Jurkat, Clone E6-1 (cell line): ENCODE data around the gene CIC.
A peak's percentile ranks its signal among the peaks of the same experiment; 100 is the strongest.

Experiments
- DNase-seq: peaks from one replicate; pipeline ENCODE4 v3.0.0-alpha.2; 2011; ENCODE audit warnings: low read depth, low spot score
- H3K4me3 ChIP-seq: 2 replicates; pipeline ENCODE4 v1.5.1; 2011; ENCODE audit warnings: mild to moderate bottlenecking, low read length, control low read depth, moderate library complexity

CIC gene

DNA sequence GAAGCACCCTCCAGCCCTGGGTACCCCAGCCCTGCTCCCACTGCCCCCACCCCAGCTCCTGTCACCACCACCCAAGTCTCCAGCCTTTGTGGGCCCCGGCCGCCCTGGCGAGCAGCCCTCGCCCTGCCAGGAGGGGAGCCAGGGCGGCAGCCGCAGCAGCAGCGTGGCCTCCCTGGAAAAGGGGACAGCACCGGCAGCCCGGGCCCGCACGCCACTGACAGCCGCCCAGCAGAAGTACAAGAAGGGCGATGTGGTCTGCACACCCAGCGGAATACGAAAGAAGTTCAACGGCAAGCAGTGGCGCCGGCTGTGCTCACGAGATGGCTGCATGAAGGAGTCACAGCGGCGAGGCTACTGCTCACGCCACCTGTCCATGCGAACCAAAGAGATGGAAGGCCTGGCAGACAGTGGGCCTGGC lies 3.9 kb downstream of the CIC start:
- no peak for DNase-seq
- no peak overlapping the region for H3K4me3 ChIP-seq

- H3K4me3 ChIP-seq: no peak overlapping the region
Observed at GRCh38 chr19:42273407-42274064, 4.5 kb downstream of the CIC start.

GRCh38 chr19:42274065-42274682 lies 5.1 kb downstream of the CIC start:
- no peak overlapping the region for H3K4me3 ChIP-seq
- no peak for DNase-seq

More at GRCh38 chr19:42273407-42274064, 4.5 kb downstream of the CIC start:
- no peak for DNase-seq

DNA sequence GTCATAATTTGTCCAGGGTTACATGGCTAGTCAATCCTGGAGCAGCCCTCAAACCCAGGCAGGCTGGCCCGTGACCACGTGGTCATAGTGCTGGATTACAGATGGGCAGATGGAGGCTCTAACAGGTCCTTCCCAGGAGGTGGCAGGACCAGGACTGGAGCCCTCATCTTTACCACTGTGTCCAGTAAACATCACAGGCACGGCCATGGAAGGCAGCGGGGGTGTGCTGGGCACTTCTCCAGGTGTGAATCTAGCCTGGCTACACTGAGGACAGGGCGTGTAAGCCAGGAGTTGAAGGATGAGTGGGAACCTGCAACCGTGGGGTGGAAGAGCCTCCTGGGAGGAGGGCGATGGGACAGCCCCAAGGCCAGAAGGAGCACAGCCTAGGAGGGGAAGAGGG lies 6.1 kb downstream of the CIC start:
- DNase-seq: no peak
- no peak overlapping the region for H3K4me3 ChIP-seq

DNA sequence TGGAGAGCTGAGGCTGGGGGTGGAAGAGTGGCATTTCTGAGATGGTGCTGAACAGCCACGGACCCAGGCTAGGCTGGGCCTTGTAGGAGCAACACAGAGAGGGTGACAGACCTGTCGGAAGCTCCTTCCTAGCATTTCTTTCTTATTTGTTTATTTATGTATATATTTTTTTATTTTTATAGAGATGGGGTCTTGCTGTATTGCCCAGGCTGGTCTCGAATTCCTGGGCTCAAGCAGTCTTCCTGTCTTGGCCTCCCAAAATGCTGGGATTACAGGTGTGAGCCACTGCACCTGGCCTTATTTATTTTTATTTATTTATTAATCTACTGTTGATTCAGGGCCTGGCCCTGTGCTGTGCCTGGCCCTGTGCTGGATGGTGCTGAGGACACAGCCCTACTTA lies 6.5 kb downstream of the CIC start:
- no peak overlapping the region for H3K4me3 ChIP-seq
- no peak for DNase-seq

DNA sequence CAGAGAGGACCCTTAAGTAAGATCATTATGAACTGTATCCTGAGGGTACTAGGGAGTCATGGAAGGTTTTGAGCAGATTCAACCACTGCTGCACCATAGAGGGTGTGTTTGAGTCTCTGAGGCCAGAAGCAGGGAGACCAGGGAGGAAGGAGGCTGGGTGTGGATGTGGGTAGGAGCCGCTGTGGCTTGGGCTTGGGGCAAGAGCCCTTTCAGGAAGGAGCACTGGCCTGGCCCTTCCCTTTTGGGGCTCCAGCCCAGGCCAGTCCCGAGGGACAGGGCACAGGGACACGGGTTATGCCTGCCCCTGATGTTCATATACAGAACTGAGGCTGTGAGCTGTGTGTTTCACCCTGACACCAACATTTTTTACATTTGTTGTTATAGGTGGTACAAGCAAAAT lies 7.2 kb downstream of the CIC start:
- no peak for DNase-seq
- no peak overlapping the region for H3K4me3 ChIP-seq

- no peak for DNase-seq
Observed at GRCh38 chr19:42276821-42277220, 7.8 kb downstream of the CIC start.

GRCh38 chr19:42277821-42278451 lies 8.9 kb downstream of the CIC start:
- DNase-seq: no peak
- H3K4me3 ChIP-seq: no peak overlapping the region

More at GRCh38 chr19:42276821-42277220, 7.8 kb downstream of the CIC start:
- no peak overlapping the region for H3K4me3 ChIP-seq

GRCh38 chr19:42278452-42279154 lies 9.6 kb downstream of the CIC start:
- H3K4me3 ChIP-seq: no peak overlapping the region
- DNase-seq: no peak

DNA sequence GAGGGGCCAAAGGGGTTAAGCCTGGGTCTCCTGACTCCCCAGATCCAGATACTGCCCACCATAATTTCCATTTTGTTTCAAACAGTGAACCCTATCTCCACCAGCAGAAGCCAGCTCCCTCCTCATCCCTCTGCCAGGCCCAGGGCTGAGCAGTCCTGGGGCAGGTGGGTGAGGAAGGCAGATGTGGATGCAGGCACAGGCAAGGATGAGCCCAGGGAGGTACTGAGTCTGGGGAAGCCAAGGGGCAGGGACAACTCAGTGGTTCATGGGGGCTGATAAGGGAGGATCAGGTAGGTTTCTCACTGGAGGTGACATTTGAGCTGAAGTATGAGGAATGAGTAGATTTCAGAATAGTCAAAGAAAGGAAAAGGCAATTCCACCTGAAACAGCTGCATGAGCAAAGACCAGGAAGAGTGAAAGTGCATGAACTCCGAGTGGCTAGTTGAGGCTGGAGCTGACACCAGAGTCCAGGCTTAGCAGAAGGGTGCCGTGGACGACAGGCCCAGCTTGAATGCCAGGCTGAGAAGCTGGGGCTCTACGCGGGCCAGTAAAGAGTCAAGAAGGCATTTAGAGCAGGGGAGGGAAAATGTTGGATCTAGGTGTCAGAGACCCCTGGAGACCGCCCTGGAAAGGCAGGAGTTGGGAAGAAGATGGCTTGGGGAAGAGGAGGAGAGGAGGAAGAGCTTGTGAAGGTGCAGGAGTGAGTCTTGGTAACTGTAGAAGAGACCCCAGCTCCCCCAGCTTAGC lies 10.3 kb downstream of the CIC start:
- H3K4me3 ChIP-seq: peak overlapping the region; percentile 73
- no peak for DNase-seq

DNA sequence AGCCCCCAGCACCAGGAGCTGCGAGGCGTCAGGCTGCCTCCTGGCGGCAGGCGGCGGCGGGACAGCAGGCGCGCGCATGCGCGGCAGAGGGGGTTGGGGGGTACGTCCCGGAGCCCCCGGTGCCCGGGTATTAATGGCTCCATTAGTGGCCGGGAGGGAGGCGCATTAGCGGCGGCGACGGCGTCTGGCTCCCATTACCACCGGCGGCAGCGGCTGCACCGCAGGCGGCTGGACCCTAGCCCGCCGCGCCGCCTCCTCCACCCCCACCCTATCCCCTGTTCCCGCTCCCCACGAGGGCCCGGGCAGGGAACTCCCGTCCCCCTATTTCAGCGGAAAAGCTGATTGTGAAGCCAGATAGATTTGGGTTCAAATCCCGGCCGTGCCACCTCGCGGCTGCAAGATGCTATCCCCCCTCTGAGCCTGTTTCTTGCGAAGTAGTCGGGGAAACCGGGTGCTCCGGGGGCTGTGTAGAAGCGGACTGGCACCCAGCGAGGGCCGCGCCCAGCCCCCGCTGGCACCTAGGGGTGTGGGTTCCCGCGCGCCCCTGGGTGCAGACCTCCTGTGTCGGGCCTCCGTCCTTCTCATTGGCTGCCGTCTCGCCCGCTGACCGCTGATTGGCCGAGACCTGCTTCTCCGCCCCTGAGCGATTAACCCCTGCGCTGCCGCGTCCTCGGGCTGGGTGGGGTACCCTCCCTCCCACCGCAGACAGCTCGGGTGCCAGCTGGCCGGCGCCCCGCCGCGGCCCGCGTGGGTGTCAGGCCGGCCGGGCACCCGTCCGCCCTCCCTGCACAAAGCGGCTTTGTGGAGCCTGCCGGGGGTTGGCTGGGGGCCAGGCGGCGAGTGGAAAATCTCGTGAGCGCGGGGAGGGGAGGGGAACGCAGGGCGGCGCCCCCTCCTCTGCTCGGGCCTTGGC lies 11.1 kb downstream of the CIC start:
- peak overlapping the region; percentile 73 for H3K4me3 ChIP-seq
- peak; percentile 92 for DNase-seq

DNA sequence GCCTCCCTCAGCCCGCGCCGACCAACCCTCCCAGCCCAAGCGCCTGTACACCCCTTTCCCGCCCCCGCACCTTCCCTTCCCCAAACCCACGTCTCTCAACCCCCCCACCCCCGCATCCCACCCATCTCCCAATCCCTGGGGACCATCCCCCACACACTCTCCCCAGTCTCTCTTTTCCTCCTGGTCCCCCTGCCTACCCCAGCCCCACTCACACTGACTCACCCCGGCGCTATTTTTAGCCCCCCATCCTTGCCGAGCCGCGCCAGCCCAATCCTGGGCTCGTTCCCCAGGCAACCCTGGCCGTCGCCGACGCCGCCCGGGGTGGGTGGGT lies 11.7 kb downstream of the CIC start:
- H3K4me3 ChIP-seq: peak overlapping the region; percentile 73
- DNase-seq: no peak

DNA sequence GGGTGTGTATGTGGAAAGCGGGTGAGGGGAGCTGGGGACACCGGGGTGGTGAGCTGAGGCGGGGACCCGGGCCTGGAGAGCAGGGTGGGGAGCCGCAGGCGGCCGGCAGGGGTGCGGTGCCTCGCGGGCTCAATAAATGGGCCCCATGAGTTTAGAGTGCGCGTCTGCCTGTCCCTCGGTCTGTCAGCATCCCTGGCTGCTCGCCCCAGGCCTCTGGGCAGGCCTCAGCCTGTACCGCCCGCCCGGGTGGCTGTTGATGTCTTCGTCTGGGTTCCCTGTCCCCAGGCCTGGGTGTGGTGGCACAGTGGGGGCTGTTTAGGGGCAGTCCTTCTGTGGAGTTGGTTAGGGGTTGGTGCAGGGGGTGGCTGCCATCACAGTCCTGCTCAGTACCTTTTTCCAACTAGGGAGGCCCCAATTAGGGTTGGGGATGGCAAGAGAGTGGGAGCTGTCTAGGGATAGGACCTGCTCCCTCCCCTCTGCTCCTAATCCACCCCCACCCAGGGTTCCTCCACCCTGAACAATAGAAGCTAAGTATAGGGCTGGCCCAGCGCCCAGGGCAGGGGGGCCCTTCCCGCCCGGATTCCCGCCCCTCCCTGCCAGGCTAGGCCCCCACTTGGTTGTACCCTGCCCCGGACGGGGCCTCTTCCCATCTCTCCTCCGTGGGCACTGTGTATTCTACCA lies 12.2 kb downstream of the CIC start:
- peak overlapping the region; percentile 73 for H3K4me3 ChIP-seq
- no peak for DNase-seq

- peak overlapping the region; percentile 73 for H3K4me3 ChIP-seq
- DNase-seq: no peak
Observed at GRCh38 chr19:42281827-42282762, 13.0 kb downstream of the CIC start.

GRCh38 chr19:42282819-42283187 lies 13.8 kb downstream of the CIC start:
- no peak for DNase-seq
- peak overlapping the region; percentile 64 for H3K4me3 ChIP-seq

DNA sequence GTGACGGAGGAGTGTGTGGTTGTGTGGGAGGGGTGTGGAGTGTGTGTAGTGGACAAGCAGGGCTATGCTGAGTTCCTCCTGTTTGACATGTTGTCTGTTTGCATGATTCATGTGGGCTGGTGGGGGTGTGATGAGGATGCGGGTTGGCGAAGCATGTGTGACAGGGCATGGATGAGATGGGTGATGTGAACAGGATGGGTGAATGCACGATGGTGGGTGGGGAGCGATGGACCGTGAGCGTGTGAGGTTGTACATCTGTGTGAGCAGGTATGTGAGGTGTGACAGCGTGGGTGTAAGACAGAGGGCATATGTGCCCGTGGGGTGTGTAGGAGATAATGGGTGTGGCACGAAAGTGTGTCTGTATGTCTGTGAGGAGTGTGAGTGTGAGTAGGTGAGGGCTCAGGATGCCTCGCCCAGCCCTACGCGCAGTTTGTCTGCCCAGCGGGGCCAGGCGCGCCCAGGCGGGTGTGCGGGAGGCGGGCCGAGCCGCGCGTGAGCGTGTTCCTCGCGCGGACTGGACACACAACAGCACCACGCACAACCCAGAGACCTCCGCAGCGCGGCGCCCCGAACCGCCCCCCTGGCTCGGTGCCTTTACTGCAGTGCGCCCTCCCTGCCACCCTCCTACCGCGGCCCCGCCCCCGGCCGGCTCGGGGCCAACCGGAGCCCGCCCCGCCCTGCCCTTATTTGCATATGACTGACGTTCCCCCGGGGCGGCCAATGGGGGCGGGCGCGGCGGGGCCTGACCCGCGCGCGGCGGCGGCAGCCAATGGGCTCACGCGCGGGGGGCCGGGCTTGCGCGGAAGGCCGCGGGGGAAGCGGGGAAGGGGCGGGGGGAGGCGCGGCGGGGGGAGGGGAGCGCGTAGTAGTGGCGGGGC lies 14.4 kb downstream of the CIC start:
- peak; percentile 84 for DNase-seq
- H3K4me3 ChIP-seq: peak overlapping the region; percentile 64
